Panc1 (cell line): ENCODE data around the gene NPTX1.

Experiments
- CTCF ChIP-seq: fragments of 450-650 bp; IDR thresholded peaks from 2 replicates; pipeline ENCODE4 v1.5.1; 2017; ENCODE audit warnings: mild to moderate bottlenecking
- POLR2AphosphoS5 ChIP-seq: IDR thresholded peaks from 2 replicates; pipeline ENCODE4 v1.6.1; 2012; ENCODE audit warnings: mild to moderate bottlenecking, low read depth, low read length, moderate library complexity
- REST ChIP-seq, 2 experiments: IDR thresholded peaks; 2 replicates each; pipeline ENCODE4 v1.6.1; 2011 to 2012; ENCODE audit warnings: low read depth in 2 of 2, control low read depth in 1 of 2, low read length in 1 of 2, mild to moderate bottlenecking in 1 of 2, moderate library complexity in 1 of 2; ENCODE audit not compliant: insufficient read depth in 1 of 2
- TCF7L2 ChIP-seq: IDR thresholded peaks from 2 replicates; pipeline ENCODE4 v1.6.1; 2011; ENCODE audit warnings: mild to moderate bottlenecking, low read depth, low read length, inconsistent platforms

GRCh38 chr17:80491478-80492342, 15.3 kb upstream of the NPTX1 start:
- TF ChIP-seq CTCF: no peak
- no peak for TF ChIP-seq POLR2AphosphoS5
- no peak for TF ChIP-seq TCF7L2
- no peak for TF ChIP-seq REST (IDR thresholded peaks at IDR 0.05; ENCODE audit: insufficient read depth in 1 of 2, low read depth in 2 of 2, low read length in 1 of 2)
